Measurements from ENCODE around the gene ACSBG1. TPM values are rescaled to one million over a fixed set of nuclear protein-coding genes. Genes with fewer than 3 reads are reported as not detected.
A peak's percentile ranks its signal among the peaks of the same experiment; 100 is the strongest.

The ACSBG1 gene, protein sequence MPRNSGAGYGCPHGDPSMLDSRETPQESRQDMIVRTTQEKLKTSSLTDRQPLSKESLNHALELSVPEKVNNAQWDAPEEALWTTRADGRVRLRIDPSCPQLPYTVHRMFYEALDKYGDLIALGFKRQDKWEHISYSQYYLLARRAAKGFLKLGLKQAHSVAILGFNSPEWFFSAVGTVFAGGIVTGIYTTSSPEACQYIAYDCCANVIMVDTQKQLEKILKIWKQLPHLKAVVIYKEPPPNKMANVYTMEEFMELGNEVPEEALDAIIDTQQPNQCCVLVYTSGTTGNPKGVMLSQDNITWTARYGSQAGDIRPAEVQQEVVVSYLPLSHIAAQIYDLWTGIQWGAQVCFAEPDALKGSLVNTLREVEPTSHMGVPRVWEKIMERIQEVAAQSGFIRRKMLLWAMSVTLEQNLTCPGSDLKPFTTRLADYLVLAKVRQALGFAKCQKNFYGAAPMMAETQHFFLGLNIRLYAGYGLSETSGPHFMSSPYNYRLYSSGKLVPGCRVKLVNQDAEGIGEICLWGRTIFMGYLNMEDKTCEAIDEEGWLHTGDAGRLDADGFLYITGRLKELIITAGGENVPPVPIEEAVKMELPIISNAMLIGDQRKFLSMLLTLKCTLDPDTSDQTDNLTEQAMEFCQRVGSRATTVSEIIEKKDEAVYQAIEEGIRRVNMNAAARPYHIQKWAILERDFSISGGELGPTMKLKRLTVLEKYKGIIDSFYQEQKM
- 1.5 TPM for total RNA-seq

DNA sequence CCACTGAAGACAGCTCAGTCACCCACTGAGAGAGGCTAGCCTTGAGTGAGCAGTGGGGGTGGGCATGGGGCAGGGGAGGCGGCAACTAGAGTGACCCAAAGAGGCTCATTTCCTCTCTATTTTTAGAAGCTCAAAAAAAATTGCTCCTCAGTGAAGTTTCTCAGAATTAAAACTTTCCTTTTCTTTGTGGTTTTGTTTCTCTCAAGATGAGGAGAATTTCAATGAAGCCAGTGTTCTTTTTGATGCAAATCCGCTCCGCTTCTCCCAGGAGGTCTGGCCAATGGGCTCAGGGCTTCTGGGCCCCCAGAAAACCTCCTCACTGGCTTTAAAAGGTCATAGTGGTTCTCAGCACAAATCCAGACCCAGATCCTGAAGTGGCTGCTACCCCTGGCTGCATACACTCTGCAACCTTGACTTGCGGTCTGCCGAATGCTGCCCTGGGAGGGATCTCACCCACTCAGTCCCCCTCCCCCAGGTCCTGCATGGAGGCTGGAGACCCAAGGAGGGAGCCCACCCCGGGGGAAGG lies at the start of gene ACSBG1:
TSS of gene ACSBG1 (minus strand) at position 51 of the 526 bp plus-strand sequence. CDS start 64 bp downstream, outside the sequence.
- no peak for DNase-seq

DNA sequence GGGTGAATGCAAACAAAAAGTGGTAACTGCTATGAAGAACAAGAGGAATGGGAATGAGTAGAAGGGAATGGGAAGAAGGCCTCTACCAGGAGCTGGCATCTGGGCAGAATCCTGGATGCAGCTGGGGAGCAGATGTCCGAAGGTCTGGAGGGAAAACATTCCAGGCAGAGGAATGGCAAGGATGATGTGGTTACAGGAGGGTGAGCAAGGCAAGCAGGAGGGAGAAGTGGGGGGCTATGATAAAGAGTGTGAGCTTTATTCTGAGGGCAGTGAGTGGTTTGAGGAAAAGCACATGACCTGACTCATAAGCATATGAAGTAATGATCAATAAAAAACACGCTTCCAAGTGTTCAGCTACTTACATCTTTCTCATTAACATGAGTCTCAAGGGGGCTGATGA lies 48.0 kb upstream of the ACSBG1 start:
- DNase-seq = no peak

DNA sequence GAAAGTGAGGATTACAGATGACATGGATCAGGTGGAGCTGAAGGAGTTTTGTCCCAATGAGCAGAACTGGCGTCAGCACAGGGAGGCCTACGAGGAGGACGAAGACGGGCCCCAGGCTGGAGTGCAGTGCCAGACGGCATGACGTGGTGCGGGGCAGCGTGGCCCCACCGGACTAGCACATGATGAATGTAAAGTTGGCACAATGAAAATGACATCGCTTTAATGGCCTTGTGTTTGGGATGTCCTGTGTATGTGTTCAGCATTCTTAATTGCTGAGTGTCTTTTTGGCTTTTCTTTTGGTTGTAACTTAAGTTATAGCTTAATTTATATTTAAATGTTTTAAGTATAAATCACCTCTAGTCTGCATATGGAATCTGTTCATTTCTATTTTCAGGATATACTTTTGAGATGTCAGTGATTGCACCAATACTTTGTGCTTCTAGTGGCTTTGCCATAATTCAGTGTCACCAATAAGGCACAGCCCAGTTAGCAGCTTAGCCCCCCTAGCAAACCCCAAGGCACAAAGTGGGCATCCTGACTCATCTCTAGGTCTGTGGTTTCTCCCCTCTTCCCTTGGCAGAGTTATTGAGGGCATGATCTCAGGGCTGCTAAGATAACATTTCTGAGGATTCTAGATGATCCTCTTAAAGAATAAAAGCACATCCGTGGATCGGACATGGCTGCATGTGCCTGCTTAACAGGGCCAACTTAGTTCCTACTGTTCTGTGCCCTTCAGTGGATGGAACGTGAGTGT lies 46.1 kb upstream of the ACSBG1 start:
- no peak for DNase-seq

DNA sequence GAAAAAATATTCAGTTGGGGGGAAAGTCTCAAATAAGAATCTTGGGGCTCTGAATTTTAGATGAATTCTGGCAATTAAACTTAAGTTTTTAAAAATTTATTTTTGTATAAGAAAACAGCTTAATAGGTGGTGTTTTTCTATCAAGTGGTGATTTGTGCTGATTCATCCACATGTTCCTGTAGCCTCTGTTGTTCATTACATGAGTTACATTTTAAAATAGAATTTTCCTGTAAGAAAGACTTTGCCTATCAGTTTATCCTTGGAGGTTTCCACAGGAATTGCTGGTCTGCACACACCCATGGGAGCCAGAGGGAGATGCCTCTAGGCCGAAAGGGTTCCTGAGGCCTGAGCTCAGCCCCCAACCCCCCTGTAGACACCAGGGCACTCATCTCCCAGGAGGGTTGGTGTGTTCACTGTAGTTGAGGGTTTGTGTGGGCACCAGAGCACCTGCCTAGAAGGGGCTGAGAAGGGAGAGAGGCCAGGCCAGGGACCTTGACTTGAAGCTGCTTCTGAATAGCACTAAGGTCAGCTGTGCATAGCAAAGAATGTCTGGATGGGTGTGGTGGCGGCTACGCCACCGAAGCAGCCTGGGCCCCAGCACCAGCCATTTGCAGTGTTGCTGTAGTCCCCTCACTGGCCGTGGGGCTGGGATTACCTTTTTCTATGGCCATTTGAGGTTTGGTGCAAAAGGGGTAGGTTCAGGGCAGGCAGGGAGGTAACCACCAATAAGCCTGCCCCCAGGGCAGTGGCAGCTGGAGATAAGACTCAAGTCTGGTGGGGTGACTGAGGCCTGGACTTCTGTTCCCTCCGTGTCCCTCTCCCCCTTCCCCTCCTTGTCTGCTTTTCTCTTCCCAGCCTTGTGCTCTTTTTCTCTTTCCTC lies 41.9 kb upstream of the ACSBG1 start:
- DNase-seq = peak; percentile 45

DNA sequence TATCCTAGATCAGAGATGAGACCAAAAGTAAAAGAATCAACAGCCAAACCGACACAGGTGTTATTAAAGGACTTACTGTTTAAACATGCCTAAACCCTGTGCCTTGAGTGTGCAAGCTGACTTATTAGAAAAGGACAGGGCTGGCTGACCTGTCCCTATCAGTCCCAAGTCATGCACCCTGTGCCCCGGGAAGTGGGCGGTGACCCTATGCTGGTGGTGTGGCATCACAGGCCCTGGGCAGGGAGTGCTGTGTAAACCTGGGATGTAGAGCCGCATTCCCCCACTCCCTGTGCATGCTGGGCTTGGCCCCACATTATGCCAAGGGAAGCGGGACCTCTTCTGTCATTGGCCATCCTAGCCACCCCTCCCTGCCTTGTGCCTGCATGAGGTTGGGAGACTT lies 40.6 kb upstream of the ACSBG1 start:
- DNase-seq = no peak

DNA sequence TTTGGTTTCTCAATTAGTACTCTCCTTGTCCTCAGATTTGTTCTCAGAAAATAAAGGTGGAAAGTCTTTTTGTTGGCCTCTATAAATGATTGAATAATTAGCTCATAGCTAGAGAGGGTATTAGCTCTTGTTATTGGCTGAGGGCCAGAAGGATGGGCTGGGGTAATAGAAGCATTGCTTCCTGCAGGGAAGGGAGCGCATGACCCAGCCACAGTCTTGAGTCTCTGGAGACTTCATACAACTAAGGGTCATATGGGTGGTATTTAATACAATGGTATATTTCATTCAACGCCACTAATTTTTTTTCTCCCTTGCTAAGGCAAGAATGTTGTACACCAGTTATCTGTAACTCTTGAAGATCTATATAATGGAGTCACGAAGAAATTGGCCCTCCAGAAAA lies 38.4 kb upstream of the ACSBG1 start:
- peak; percentile 8 for DNase-seq

DNA sequence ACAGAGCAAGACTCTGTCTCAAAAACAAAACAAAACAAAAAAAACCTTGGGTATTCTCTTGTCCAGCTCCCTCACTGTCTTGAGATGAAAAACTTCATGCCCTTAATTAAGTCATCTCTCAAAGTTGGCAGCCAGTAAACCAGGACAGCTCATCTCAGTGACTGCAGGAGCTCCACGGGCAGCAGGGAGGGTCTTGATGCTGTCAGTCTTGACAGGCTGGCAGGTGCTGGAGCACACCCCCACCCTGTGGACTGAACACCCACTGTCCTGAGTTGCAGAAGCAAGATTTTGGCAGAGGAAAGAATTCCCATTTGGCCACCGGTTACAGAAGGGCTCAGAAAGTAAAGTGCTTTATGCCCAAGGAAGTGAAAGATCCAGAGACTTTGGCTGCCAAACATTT lies 38.0 kb upstream of the ACSBG1 start:
- peak; percentile 26 for DNase-seq

DNA sequence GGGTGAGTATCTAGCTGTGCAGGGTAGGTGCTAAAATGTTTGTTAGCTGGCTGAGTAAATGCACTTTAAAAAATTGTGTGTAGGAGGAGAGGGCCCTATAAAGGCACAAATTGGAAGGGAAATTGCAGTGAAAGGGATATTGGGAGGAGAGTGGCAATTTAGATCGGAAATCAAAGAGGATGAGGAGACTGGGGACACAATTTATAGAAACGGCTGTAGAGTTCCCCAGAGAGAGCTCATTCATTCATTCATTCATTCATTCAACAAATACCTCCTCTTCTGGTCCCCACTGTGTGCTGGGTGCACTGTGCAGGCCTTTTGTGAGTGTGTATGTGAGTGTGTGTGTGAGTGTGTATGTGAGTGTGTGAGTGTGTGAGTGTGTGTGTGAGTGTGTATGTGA lies 32.4 kb upstream of the ACSBG1 start:
- DNase-seq = no peak

DNA sequence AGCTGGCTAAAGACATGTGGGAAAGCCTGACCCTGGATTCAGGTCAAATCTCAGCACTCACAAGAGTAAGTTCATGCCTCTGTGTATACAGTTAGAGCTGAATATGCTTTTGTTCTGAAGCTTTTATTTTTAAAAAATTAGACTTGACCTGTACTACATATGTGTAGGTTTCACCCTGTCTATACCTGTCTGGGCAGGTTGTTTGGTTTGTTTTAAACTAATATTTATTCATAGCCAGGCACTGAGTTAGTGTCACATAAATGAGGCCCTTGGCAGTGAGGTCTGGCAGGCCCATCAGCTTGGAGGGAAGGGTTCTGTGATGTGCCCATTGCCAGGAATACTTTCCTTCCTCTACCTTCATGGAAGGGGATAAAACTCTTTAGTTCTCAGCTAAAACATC lies 31.9 kb upstream of the ACSBG1 start:
- no peak for DNase-seq

DNA sequence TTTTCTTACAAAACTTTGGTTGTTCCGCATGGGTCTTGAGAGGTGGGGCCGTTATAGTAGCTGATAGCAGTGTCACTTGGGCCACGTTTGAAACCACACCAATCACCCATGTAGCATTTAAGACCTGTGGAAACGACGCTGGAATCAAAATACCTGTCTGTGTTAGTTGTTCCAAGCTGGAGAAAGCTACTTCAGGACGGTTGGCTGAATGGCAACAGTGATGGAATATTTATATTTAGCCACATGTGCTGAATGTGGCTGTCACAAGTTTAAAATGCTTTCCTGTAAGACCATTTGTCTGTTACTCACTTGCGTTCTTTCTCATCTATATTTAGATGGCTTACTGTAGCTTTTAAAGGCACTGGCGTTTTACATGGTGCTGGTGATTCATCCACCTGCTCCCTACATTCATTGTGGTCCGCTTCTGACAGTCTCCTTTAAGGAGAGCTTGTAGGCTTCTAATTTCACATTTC lies 31.4 kb upstream of the ACSBG1 start:
- peak; percentile 80 for DNase-seq

DNA sequence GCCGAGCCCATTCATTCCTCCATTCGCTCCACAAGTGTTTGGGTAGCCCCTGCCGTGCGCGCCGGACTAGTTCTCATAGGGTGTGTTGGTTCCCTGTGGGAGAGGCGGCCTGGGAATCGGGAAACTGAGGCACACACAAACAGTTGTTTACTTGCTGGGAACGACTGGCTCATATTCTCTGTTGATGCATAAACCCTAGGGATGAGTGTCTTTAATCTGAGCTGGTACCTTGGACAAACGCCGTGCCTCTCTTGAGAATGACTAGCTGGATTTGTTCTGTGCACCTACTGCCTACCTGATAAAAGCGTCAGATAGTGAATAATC lies 30.7 kb upstream of the ACSBG1 start:
- no peak for DNase-seq

DNA sequence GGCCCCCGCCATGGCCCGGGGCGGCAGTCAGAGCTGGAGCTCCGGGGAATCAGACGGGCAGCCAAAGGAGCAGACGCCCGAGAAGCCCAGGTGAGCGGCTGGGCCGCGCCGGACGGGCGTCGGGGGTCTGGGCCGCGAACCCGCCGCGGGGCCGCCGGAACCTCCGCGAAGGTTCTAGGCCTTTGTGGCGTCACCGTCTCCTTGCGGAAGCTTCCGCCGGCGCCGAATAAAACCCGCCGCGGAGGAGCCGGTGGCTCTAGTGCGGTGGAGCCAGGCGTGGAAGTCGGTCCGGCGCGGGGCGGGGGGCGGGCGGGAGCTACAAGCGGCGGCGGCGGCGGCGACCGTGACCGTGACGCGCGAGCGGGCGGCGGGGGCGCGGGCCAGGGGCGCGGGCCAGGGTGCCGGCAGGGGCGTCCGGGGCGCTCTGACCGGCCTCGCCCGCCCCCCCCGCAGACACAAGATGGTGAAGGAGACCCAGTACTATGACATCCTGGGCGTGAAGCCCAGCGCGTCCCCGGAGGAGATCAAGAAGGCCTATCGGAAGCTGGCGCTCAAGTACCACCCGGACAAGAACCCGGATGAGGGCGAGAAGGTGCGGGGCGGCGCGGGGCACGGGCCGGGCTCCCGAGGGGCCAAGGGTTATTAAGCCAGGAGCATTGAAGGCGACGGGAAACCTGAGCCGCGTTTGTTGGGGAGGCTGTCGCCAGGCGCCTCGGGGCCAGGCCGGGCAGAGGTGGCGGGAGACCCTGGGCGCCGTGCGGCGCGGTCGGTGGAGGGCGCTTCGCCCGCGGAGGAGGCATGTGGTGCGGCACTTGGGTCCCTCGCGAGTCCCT lies 30.2 kb upstream of the ACSBG1 start, which contains the start of gene DNAJA4:
TSS of gene DNAJA4 (plus strand) at position 259 of the 833 bp plus-strand sequence. CDS start at position 461, 202 bp downstream.
- DNase-seq = peak; percentile 74

DNA sequence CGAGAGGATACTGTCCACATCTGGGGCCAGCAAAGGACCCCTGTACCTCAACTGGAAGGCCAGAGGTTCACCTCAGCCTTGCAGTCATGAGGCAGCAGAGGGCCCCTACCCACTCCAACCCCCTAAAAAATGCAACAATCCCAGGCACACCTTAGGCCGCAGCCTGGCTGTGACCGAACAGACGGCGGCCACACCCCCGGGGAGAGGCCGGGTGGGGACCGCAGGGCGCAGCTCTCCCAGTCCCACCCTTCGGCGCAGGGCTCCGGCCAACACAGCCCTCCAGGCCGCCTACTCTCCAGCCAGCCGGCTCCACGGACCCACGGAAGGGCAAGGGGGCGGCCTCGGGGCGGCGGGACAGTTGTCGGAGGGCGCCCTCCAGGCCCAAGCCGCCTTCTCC lies 29.5 kb upstream of the ACSBG1 start:
- DNase-seq = peak; percentile 11

DNA sequence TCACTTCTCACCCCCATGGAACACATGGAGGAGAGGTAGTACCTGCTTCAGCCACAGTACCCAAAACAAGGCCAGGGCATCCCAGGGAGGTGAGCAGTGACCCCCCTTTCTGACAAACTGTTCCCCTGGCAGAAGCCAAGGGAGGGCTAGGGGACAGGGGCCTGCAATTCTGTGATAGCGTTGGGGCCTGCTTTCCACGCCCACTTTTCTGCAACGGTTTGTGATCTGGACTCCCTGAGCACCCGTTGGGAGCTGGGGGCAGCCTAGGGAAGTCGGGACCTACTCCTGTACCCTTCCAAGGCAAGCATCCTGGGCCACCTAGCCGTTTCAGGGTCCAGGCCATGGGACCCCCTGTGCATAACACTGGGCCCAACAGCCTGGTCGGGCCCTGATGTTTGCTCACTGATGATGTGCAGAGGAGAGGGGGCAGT lies 29.0 kb upstream of the ACSBG1 start:
- DNase-seq = no peak

DNA sequence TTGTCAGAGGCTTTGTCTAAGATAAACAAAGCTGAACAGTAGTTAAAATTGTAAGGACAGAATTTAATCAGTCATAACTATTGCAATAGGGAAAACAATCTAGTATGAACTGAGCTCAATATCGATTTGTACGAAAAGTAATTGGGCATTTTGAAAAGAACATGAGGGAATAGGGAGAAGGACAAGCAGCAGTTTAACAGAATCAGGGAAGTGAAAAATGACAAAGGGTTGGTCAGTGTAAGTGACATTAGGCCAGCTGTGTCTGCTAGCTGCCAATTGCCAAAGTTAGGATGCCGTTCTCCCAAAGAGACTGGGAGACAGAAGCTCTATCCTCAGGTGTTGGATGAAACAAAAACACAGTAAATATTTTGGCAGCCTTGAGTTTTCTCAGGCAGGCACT lies 26.7 kb upstream of the ACSBG1 start:
- no peak for DNase-seq

DNA sequence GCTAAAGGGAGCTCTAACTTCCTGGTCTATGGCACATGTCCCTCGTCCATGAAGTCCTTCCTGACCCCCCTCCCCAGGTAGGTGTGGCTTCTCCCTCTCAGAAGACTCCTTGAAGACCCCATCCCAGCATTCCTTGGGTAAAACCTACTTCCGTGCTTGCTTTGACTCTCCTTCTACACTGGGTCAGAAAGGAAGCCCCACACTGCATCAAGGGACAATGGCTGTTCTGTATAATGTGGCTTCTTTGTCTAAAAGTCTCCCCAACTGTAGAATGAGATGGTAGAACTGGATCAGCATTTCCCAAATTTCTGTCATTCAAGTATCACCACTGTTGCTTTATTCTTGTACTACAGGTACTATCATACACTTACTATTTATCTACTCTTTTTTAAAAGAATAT lies 26.1 kb upstream of the ACSBG1 start:
- no peak for DNase-seq

DNA sequence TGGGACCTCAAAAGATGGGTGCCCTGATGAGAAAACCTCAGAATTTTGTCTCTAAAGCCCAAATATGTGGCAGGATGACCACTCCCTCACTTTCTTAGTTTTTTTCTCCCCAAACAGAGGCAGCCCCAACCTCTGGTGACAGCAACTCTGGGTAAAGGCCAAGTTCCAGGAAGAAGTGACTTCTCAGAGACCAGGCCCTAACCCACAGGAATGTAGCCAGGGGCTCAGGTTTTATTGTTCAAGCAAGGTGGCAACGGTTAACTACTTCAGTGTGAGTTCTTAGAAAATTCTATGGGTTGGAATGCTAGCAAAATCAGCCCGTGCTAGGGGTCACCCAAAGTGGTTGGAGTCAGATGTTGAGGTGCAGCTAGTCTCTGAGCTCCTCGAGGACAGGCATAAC lies 24.9 kb upstream of the ACSBG1 start:
- no peak for DNase-seq

DNA sequence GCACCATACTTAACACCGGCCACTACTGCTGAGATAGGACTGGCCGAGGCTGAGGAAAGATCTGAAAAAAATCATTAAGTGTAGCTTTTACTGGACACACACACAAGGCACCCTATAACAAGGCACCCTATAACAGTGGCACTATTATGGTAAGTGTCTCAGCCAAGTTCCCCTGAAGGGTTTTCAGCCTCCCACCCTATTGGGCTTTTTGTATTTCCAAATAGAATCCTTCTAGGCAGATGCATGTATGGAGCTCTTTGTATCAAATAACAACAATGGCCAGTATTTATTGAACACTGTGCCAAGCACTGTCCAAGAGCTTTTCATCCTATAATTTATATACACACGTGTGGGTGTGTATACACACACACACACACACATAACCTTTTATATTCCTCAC lies 23.3 kb upstream of the ACSBG1 start:
- DNase-seq = no peak

DNA sequence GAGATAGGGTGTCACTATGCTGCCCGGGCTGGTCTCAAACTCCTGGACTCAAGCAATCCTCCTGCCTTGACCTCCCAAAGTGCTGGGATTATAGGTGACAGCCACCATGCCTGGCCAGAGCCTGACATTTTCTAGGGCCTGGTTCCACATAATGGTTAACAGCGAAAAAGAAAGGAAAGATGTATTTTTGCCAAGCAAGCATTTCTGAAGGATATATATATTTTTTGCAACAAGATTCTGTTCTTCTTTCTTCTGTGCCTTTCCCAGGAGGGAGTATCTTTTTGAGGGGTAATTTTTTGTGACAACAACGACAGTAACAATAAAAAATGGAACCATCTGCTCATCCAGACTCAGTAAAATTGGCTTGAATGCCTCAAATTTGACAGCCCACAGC lies 21.7 kb upstream of the ACSBG1 start:
- DNase-seq = no peak

DNA sequence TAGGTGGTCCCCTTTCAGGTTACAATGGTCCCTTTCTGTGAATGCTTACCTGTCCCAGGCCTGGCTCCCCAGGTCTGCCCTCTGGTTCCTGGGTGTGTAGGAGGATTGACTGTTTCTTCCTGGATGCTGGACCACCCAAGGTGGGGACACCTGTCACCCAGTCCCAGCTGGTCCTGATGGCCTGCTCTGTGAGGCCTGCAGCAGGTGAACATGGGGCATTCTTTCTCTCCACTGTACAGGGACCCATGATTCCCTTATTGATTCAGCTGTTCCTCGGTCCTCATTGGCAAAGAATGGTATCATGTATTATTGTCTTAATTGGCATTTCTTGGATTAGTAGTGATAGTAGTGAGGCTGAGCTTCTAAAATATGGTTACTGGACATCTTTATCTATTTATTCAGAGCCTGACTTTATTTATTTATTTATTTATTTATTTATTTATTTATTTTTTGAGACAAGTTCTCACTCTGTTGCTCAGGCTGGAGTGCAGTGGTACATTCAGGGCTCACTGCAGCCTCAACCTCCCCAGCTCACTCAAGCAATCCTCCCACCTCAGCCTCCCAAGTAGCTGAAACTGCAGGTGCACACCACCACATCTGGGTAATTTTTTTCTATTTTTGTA lies 21.2 kb upstream of the ACSBG1 start:
- no peak for DNase-seq
